ENCODE data around the gene LRRC32.

GRCh38 chr11:76624500-76625379 is 45.8 kb downstream of the LRRC32 start:
- TF ChIP-seq CTCF (conservative IDR thresholded peaks at IDR 0.05; ENCODE audit: low read depth in 2 of 2) (no peak), REST (IDR thresholded peaks at IDR 0.05; ENCODE audit: unreplicated experiment) (no peak), EZH2 (IDR thresholded peaks at IDR 0.05; ENCODE audit: low read depth, unreplicated experiment) (no peak), EZH2phosphoT487 (IDR thresholded peaks at IDR 0.05; ENCODE audit: unreplicated experiment) (no peak), ETS1 (IDR thresholded peaks at IDR 0.05) (no peak), POLR2AphosphoS5 (IDR thresholded peaks at IDR 0.05; ENCODE audit: low read depth) (no peak)
